GM06990 (cell line): ENCODE measurements around the gene CCDC187.

Experiments used
- DNase-seq: peaks from one replicate; pipeline ENCODE4 v3.0.0-alpha.2; 2011; ENCODE audit not compliant: insufficient read length; ENCODE audit errors: extremely low read depth
- H3K27me3 ChIP-seq: replicated peaks from 2 replicates; pipeline ENCODE4 v1.6.0; 2011; ENCODE audit warnings: low read length; ENCODE audit not compliant: control insufficient read depth, insufficient read depth
- H3K36me3 ChIP-seq: 2 replicates; pipeline ENCODE4 v1.5.1; 2011; ENCODE audit warnings: low read length; ENCODE audit not compliant: control insufficient read depth, insufficient read depth
- H3K4me3 ChIP-seq: replicated peaks from 2 replicates; pipeline ENCODE4 v1.5.1; 2011; ENCODE audit warnings: low read depth, mild to moderate bottlenecking, control low read depth, low read length
- CTCF ChIP-seq: IDR thresholded peaks from 2 replicates; pipeline ENCODE4 v1.5.1; 2011; ENCODE audit warnings: low read length, control low read depth, mild to moderate bottlenecking, inconsistent platforms; ENCODE audit not compliant: insufficient read depth, poor library complexity, severe bottlenecking

The CCDC187 gene

GRCh38 chr9:136254381-136255165 lies 49.3 kb downstream of the CCDC187 start:
- Histone ChIP-seq H3K27me3 (no peaks in the 10 kb centered on the region; the same call in 1 of the 2 replicates), H3K36me3 (no peaks in the 10 kb centered on the region), H3K4me3 (no peak overlapping the region)
- no peak for TF ChIP-seq CTCF
- no peak for DNase-seq

- no peak overlapping the region for H3K4me3 ChIP-seq
- H3K36me3 ChIP-seq: no peaks in the 10 kb centered on the region
- no peak for TF ChIP-seq CTCF
- DNase-seq: no peak
- no peaks in the 10 kb centered on the region; the same call in 1 of the 2 replicates for H3K27me3 ChIP-seq
Observed at GRCh38 chr9:136253246-136254130, 50.4 kb downstream of the CCDC187 start.

GRCh38 chr9:136252846-136253245 lies 51.0 kb downstream of the CCDC187 start:
- no peak for DNase-seq
- H3K4me3 ChIP-seq: no peak overlapping the region
- no peak for TF ChIP-seq CTCF
- H3K36me3 ChIP-seq: no peaks in the 10 kb centered on the region
- H3K27me3 ChIP-seq: no peaks in the 10 kb centered on the region; the same call in 1 of the 2 replicates

GRCh38 chr9:136252281-136252680 lies 51.6 kb downstream of the CCDC187 start:
- TF ChIP-seq CTCF: no peak
- no peak for DNase-seq
- Histone ChIP-seq H3K36me3 (no peaks in the 10 kb centered on the region), H3K27me3 (no peaks in the 10 kb centered on the region; the same call in 1 of the 2 replicates), H3K4me3 (no peak overlapping the region)

GRCh38 chr9:136251264-136252115 lies 52.4 kb downstream of the CCDC187 start:
- Histone ChIP-seq H3K4me3 (no peak overlapping the region), H3K27me3 (no peaks in the 10 kb centered on the region; the same call in 1 of the 2 replicates), H3K36me3 (no peaks in the 10 kb centered on the region)
- DNase-seq: no peak
- no peak for TF ChIP-seq CTCF
